HG02884 (cell line): ENCODE data around the gene KLF13.

Experiments
- ATAC-seq: cut with Tn5 transposase; IDR thresholded peaks from one replicate; pipeline ENCODE4 v1.9.1; 2021; ENCODE audit warnings: mild to moderate bottlenecking, moderate library complexity; ENCODE audit not compliant: unreplicated experiment

Gene KLF13

GRCh38 chr15:31314380-31314779, 12.3 kb upstream of the KLF13 start:
- no peak for ATAC-seq

- no peak for ATAC-seq
These were observed 10.4 kb upstream of the KLF13 start for GRCh38 chr15:31316135-31316795.

- no peak for ATAC-seq
These were observed 9.6 kb upstream of the KLF13 start for GRCh38 chr15:31317017-31317416.

- no peak for ATAC-seq
These were observed 9.0 kb upstream of the KLF13 start for GRCh38 chr15:31317421-31318327.

- no peak for ATAC-seq
These were observed 8.2 kb upstream of the KLF13 start for GRCh38 chr15:31318429-31318828.

GRCh38 chr15:31320022-31320421, 6.6 kb upstream of the KLF13 start:
- ATAC-seq: no peak

GRCh38 chr15:31321418-31321817, 5.2 kb upstream of the KLF13 start:
- no peak for ATAC-seq

- no peak for ATAC-seq
These were observed 4.1 kb upstream of the KLF13 start for GRCh38 chr15:31322504-31322903.

GRCh38 chr15:31323627-31324026, 3.0 kb upstream of the KLF13 start:
- ATAC-seq: no peak

- ATAC-seq: no peak
These were observed 2.4 kb upstream of the KLF13 start for GRCh38 chr15:31324186-31324585.

- ATAC-seq: no peak
These were observed 1.6 kb upstream of the KLF13 start for GRCh38 chr15:31324806-31325594.

- peak; percentile 5 for ATAC-seq
These were observed 960 bp upstream of the KLF13 start for GRCh38 chr15:31325595-31326155.

- peak; percentile 3 for ATAC-seq
These were observed 437 bp downstream of the KLF13 start for GRCh38 chr15:31326875-31327668.

GRCh38 chr15:31327669-31328427, 1.2 kb downstream of the KLF13 start:
- ATAC-seq: no peak

GRCh38 chr15:31328428-31328968, 1.9 kb downstream of the KLF13 start:
- no peak for ATAC-seq

GRCh38 chr15:31328969-31329639, 2.5 kb downstream of the KLF13 start:
- no peak for ATAC-seq

GRCh38 chr15:31329640-31330010, 3.0 kb downstream of the KLF13 start:
- ATAC-seq: no peak

- ATAC-seq: no peak
These were observed 3.6 kb downstream of the KLF13 start for GRCh38 chr15:31330111-31330785.
